Lung (tissue), 12 donors: ENCODE measurements around the gene CTDSP2. TPM values are rescaled to one million over a fixed set of nuclear protein-coding genes. Genes with fewer than 3 reads are reported as not detected.
A peak's percentile ranks its signal among the peaks of the same experiment; 100 is the strongest.
"Not testable (repeated sequence)": the region's sequence is repeated elsewhere in the genome, so short reads cannot be mapped to it uniquely, and the experiment has no call there.

Source experiments
- ATAC-seq: fragments of 200-7000 bp; cut with Tn5 transposase; one replicate; pipeline ENCODE4 v1.9.1; 2020; ENCODE audit warnings: moderate number of reproducible peaks; ENCODE audit not compliant: insufficient read depth, low FRiP score
- DNase-seq, 3 donors: peaks; one replicate each; pipeline ENCODE4 v3.0.0-alpha.2; 2013 to 2017
- H3K27ac ChIP-seq, 2 donors: one replicate each; pipeline ENCODE4 v1.5.1; 2013; ENCODE audit warnings: mild to moderate bottlenecking in 2 of 2, moderate library complexity in 2 of 2, control low read depth in 1 of 2, inconsistent platforms in 1 of 2, low read depth in 1 of 2, low read length in 1 of 2
- H3K27me3 ChIP-seq, 3 donors: one replicate each; pipeline ENCODE4 v1.5.1; 2013; ENCODE audit warnings: low read length in 2 of 3; ENCODE audit not compliant: control insufficient read depth in 3 of 3, insufficient read depth in 3 of 3
- H3K36me3 ChIP-seq, 4 donors: one replicate each; pipeline ENCODE4 v1.5.1; 2013; ENCODE audit warnings: low read length in 4 of 4, mild to moderate bottlenecking in 1 of 4, moderate library complexity in 1 of 4; ENCODE audit not compliant: control insufficient read depth in 4 of 4, insufficient read depth in 4 of 4
- H3K4me1 ChIP-seq, 5 donors: one replicate each; pipeline ENCODE4 v1.5.1; 2013; ENCODE audit warnings: low read length in 5 of 5, mild to moderate bottlenecking in 2 of 5, moderate library complexity in 1 of 5; ENCODE audit not compliant: control insufficient read depth in 5 of 5, insufficient read depth in 5 of 5
- H3K4me3 ChIP-seq: one replicate; pipeline ENCODE4 v1.5.1; 2013; ENCODE audit warnings: mild to moderate bottlenecking, control low read depth, moderate library complexity
- H3K9ac ChIP-seq, 2 donors: one replicate each; pipeline ENCODE4 v1.5.1; 2013; ENCODE audit warnings: low read length in 2 of 2, control low read depth in 1 of 2; ENCODE audit not compliant: insufficient read depth in 1 of 2
- H3K9me3 ChIP-seq, 4 donors: one replicate each; pipeline ENCODE4 v1.5.1; 2013; ENCODE audit warnings: low read length in 3 of 4, mild to moderate bottlenecking in 1 of 4, moderate library complexity in 1 of 4; ENCODE audit not compliant: control insufficient read depth in 4 of 4, insufficient read depth in 3 of 4
- WGBS, 2 donors: extraction: QIAGEN DNeasy Blood & Tissue Kit; methylation state at CpG; one replicate each; pipeline ENCODE4 v1.1.7; 2013; 5-methylcytosine and 5-hydroxymethylcytosine counted together
- polyA plus RNA-seq, 2 donors: library from polyadenylated mRNA; stranded (reverse); fragments of 200-250 nt; gene quantifications; one replicate each; pipeline ENCODE4 v1.2.1, GENCODE V29; 2013
- total RNA-seq, 2 donors: library from RNA; depleted of rRNA in 1 of 2; stranded (reverse); fragments of >200 nt in 1 of 2; gene quantifications; one replicate each; pipeline ENCODE4 v1.2.1, GENCODE V29; 2014 to 2021
- TF ChIP-seq, protein P1 (sequence below): IDR thresholded peaks from 2 replicates; pipeline ENCODE4 v1.5.1; 2012; ENCODE audit warnings: mild to moderate bottlenecking; ENCODE audit errors: control extremely low read depth, extremely low read depth
- donor health status: control.
- donor health status: control.
- donor health status: Bipolar disorder and iron deficiency.
- donor health status: healthy.
- donor health status: DM: yes; HTN: yes; CAD: no.

CTDSP2 gene
- total and polyA plus RNA-seq, 4 donors, result 46.8 to 179 (median 133) TPM

DNA sequence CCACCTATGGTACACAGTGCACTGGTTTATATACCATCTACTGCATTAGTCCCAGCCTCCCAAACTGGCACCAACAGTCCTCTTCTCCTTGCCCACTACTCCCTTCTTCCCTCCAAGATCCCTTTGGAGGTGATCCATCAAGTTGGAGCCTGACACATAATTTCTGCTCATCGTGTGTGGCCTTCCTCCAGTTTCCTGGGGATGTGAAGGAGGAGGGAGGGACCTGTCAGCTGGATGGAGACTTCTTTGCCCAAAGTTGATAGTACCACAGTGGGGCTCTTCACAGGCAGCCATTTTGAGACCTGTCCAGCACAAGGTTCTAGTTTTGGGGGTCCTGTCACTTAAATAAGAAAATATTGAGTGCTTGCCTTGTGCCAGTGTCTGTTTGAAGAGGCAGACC, 17.1 kb upstream of the CTDSP2 start:
- no peaks in the 10 kb centered on the region for H3K27me3 ChIP-seq
- no peaks in the 10 kb centered on the region for H3K9me3 ChIP-seq
- no peak overlapping the region for H3K9ac ChIP-seq
- H3K36me3 ChIP-seq, result no peaks in the 10 kb centered on the region
- H3K27ac ChIP-seq, result no peak overlapping the region
- no peak for ATAC-seq
- peaks cover 3 to 44% (median 16%) of the 10 kb centered on the region in 5 donors for H3K4me1 ChIP-seq
- TF ChIP-seq, protein P1, sequence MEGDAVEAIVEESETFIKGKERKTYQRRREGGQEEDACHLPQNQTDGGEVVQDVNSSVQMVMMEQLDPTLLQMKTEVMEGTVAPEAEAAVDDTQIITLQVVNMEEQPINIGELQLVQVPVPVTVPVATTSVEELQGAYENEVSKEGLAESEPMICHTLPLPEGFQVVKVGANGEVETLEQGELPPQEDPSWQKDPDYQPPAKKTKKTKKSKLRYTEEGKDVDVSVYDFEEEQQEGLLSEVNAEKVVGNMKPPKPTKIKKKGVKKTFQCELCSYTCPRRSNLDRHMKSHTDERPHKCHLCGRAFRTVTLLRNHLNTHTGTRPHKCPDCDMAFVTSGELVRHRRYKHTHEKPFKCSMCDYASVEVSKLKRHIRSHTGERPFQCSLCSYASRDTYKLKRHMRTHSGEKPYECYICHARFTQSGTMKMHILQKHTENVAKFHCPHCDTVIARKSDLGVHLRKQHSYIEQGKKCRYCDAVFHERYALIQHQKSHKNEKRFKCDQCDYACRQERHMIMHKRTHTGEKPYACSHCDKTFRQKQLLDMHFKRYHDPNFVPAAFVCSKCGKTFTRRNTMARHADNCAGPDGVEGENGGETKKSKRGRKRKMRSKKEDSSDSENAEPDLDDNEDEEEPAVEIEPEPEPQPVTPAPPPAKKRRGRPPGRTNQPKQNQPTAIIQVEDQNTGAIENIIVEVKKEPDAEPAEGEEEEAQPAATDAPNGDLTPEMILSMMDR, result no peak
- 49 to 63% methylated on average over 1 of the region's 1 CpG for WGBS, 2 donors
- H3K4me3 ChIP-seq, result no peak overlapping the region
- peak in 1 of 3 donors; percentile 54 for DNase-seq

DNA sequence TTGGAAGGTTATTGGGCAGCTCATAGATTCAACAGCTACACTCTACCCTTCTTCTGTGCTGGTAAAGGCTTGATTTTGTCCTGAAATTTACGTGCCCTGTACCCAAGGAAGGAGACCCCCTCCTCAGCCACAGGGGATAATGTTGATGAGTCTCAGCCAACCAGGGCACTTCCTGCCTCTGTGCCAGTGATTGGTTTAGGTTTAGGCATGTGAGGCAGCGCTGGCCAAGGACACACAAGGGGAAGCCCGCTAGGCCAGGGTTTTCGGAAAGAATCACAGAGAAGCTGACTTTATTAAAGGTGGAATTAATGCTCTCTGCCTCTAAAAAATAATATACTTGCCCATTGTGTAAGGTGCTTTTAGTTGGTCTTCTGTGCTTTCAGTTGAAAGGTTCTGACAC, 15.4 kb upstream of the CTDSP2 start:
- WGBS, 2 donors, result 86 to 92% methylated on average over 4 of the region's 4 CpGs
- Histone ChIP-seq H3K4me3 (no peak overlapping the region), H3K4me1 (peaks cover 3 to 36% (median 10%) of the 10 kb centered on the region in 5 donors), H3K9me3 (no peaks in the 10 kb centered on the region), H3K27ac (no peak overlapping the region), H3K27me3 (no peaks in the 10 kb centered on the region), H3K36me3 (no peaks in the 10 kb centered on the region), H3K9ac (no peak overlapping the region)
- TF ChIP-seq, protein P1, result no peak
- ATAC-seq, result no peak
- DNase-seq, result no peak

DNA sequence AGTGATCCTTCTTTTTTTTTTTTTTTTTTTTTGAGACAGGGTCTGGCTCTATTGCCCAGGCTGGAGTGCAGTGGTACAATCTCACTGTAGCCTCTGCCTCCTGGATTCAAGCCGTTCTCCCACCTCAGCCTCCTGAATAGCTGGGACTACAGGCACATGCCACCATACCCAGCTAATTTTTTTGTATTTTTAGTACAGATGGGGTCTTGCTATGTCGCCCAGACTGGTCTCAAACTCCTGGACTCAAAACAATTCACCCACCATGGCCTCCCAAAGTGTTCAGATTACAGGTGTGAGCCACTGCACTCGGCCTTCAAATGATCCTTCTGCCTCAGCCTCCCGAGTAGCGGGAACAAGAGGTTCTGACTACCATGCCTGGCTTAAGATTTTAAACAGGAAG, 14.4 kb upstream of the CTDSP2 start:
- ATAC-seq, result not testable (repeated sequence)
- peaks cover 3 to 34% (median 8%) of the 10 kb centered on the region in 5 donors for H3K4me1 ChIP-seq

DNA sequence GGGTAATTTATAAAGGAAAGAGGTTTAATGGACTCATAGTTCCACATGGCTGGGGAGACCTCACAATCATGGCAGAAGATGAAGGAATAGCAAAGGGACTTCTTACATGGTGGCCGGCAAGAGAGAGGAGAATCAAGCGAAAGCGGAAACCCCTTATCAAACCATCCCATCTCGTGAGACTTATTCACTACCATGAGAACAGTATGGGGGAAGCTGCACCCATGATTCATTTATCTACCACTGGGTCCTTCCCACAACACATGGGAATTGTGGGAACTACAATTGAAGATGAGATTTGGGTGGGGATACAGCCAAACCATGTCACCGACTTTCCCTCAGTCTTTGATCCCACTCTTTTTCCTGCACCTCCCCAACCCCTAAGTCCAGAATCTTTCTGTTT, 12.6 kb upstream of the CTDSP2 start:
- 88 to 92% methylated on average over 5 of the region's 5 CpGs for WGBS, 2 donors
- Histone ChIP-seq H3K9ac (no peak overlapping the region), H3K27me3 (no peaks in the 10 kb centered on the region), H3K27ac (no peak overlapping the region), H3K4me1 (peaks cover 0 to 25% (median 4%) of the 10 kb centered on the region in 5 donors), H3K36me3 (no peaks in the 10 kb centered on the region), H3K9me3 (no peaks in the 10 kb centered on the region), H3K4me3 (no peak overlapping the region)
- TF ChIP-seq, protein P1, result no peak
- no peak for DNase-seq
- no peak for ATAC-seq

More for the DNA sequence above, 14.4 kb upstream of the CTDSP2 start:
- H3K9me3 ChIP-seq, H3K36me3 ChIP-seq, H3K27ac ChIP-seq, DNase-seq, H3K9ac ChIP-seq, H3K4me3 ChIP-seq, H3K27me3 ChIP-seq: not testable (repeated sequence)
- 96 to 97% methylated on average over 5 of the region's 5 CpGs for WGBS, 2 donors

DNA sequence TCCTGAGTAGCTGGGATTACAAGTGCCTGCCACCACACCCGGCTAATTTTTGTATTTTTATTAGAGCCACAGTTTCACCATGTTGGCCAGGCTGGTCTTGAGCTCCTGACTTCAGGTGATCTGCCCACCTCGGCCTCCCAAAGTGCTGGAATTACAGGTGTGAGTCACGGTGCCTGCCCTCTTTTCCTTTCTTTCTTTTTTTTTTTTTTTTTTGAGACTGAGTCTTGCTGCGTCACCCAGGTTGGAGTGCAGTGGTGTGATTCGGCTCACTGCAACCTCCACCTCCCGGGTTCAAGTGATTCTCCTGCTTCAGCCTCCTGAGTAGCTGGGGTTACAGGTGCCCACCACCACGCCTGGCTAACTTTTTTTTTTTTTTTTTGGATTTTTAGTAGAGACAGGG, 11.6 kb upstream of the CTDSP2 start:
- not testable (repeated sequence) for H3K9me3 ChIP-seq, H3K36me3 ChIP-seq, ATAC-seq, H3K4me3 ChIP-seq, H3K27ac ChIP-seq, H3K27me3 ChIP-seq, DNase-seq, H3K9ac ChIP-seq
- peaks cover 0 to 24% (median 5%) of the 10 kb centered on the region in 5 donors for H3K4me1 ChIP-seq
- WGBS, 2 donors, result 92 to 94% methylated on average over 7 of the region's 7 CpGs
